Smooth muscle cell (in vitro differentiated cells): Measurements from ENCODE around the gene TMEM114. TPM values are rescaled to one million over a fixed set of nuclear protein-coding genes. Genes with fewer than 3 reads are reported as not detected.
"Not testable (repeated sequence)": the region's sequence is repeated elsewhere in the genome, so short reads cannot be mapped to it uniquely, and the experiment has no call there.

Source experiments
- DNase-seq: peaks from one replicate; lab custom pipeline; 2025; ENCODE audit not compliant: unreplicated experiment; lab: John Stamatoyannopoulos, UW
- H2AFZ ChIP-seq: fragments of 200-600 bp; sonication (generic); 2 replicates; pipeline ENCODE4 v1.6.0; 2016; ENCODE audit warnings: antibody characterized with exemption, low read depth, mild to moderate bottlenecking
- H3F3A ChIP-seq: fragments of 200-600 bp; sonication (generic); 2 replicates; pipeline ENCODE4 v1.6.0; 2017; ENCODE audit warnings: antibody characterized with exemption, low read depth
- H3K27ac ChIP-seq: fragments of 200-600 bp; sonication (generic); 2 replicates; pipeline ENCODE4 v1.5.1; 2016; ENCODE audit warnings: low read depth, mild to moderate bottlenecking
- H3K27me3 ChIP-seq: fragments of 200-600 bp; sonication (generic); 2 replicates; pipeline ENCODE4 v1.6.1; 2016; ENCODE audit warnings: low read depth, mild to moderate bottlenecking
- H3K36me3 ChIP-seq: fragments of 200-600 bp; sonication (generic); 2 replicates; pipeline ENCODE4 v1.5.1; 2016; ENCODE audit warnings: low read depth
- H3K4me1 ChIP-seq: fragments of 200-600 bp; sonication (generic); 2 replicates; pipeline ENCODE4 v1.5.1; 2016; ENCODE audit warnings: low read depth
- H3K4me2 ChIP-seq: fragments of 200-600 bp; sonication (generic); 2 replicates; pipeline ENCODE4 v1.6.0; 2016; ENCODE audit warnings: mild to moderate bottlenecking
- H3K4me3 ChIP-seq: fragments of 200-600 bp; sonication (generic); 2 replicates; pipeline ENCODE4 v1.5.1; 2016; ENCODE audit warnings: mild to moderate bottlenecking
- H3K79me2 ChIP-seq: fragments of 200-600 bp; sonication (generic); 2 replicates; pipeline ENCODE4 v1.6.0; 2016; ENCODE audit warnings: low read depth, mild to moderate bottlenecking
- H3K9ac ChIP-seq: fragments of 200-600 bp; sonication (generic); 2 replicates; pipeline ENCODE4 v1.6.0; 2016; ENCODE audit warnings: low read depth
- H3K9me3 ChIP-seq: fragments of 200-600 bp; sonication (generic); replicated peaks from 2 replicates; pipeline ENCODE4 v1.5.1; 2016; ENCODE audit warnings: low read depth
- H4K20me1 ChIP-seq: fragments of 200-600 bp; sonication (generic); 2 replicates; pipeline ENCODE4 v1.6.0; 2016; ENCODE audit warnings: low read depth
- WGBS: methylation state at CpG from one replicate; pipeline ENCODE4 v1.1.7; 2016; ENCODE audit warnings: low lambda C conversion rate; 5-methylcytosine and 5-hydroxymethylcytosine counted together
- polyA plus RNA-seq: library from polyadenylated mRNA; unstranded; fragments of >200 nt; fragmentation: Nextera tagmentation; extraction: Ambion mirVana; gene quantifications from 2 replicates; pipeline ENCODE4 v1.2.1, GENCODE V29; 2016
- total RNA-seq: library from RNA; depleted of rRNA; stranded (reverse); fragments of >200 nt; gene quantifications from 2 replicates; pipeline ENCODE4 v1.2.3, GENCODE V29; 2014
- TF ChIP-seq, protein P1 (sequence below): fragments of 200-600 bp; sonication (generic); IDR thresholded peaks from 2 replicates; pipeline ENCODE4 v1.5.1; 2017; ENCODE audit warnings: borderline replicate concordance, mild to moderate bottlenecking, antibody characterized with exemption; ENCODE audit not compliant: insufficient read depth, poor library complexity, severe bottlenecking

The TMEM114 gene
- total and polyA plus RNA-seq, 2 experiments from 2014 or later: not detected

- Histone ChIP-seq H3K4me3 (no peak overlapping the region), H3F3A (peaks cover 14% of the 10 kb centered on the region), H3K9ac (no peak overlapping the region), H2AFZ (no peak overlapping the region), H3K27me3 (peaks cover 4% of the 10 kb centered on the region), H3K27ac (no peak overlapping the region), H3K4me2 (no peak overlapping the region), H3K79me2 (no peaks in the 10 kb centered on the region), H3K9me3 (no peaks in the 10 kb centered on the region), H3K4me1 (no peaks in the 10 kb centered on the region), H3K36me3 (no peaks in the 10 kb centered on the region), H4K20me1 (no peaks in the 10 kb centered on the region)
- no peak for DNase-seq
- TF ChIP-seq, protein P1, sequence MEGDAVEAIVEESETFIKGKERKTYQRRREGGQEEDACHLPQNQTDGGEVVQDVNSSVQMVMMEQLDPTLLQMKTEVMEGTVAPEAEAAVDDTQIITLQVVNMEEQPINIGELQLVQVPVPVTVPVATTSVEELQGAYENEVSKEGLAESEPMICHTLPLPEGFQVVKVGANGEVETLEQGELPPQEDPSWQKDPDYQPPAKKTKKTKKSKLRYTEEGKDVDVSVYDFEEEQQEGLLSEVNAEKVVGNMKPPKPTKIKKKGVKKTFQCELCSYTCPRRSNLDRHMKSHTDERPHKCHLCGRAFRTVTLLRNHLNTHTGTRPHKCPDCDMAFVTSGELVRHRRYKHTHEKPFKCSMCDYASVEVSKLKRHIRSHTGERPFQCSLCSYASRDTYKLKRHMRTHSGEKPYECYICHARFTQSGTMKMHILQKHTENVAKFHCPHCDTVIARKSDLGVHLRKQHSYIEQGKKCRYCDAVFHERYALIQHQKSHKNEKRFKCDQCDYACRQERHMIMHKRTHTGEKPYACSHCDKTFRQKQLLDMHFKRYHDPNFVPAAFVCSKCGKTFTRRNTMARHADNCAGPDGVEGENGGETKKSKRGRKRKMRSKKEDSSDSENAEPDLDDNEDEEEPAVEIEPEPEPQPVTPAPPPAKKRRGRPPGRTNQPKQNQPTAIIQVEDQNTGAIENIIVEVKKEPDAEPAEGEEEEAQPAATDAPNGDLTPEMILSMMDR: no peak
- 75% methylated on average over 1 of the region's 1 CpG for WGBS
Measured at GRCh38 chr16:8564934-8565345, 25.4 kb downstream of the TMEM114 start.

- not testable (repeated sequence) for H3K4me1 ChIP-seq, H3K9ac ChIP-seq, H3K4me3 ChIP-seq, DNase-seq, H3K9me3 ChIP-seq, H3K4me2 ChIP-seq, H3K79me2 ChIP-seq, H4K20me1 ChIP-seq, H3K36me3 ChIP-seq, H3K27me3 ChIP-seq, H3K27ac ChIP-seq, H2AFZ ChIP-seq
- WGBS: 85% methylated on average over 2 of the region's 3 CpGs
- H3F3A ChIP-seq: peaks cover 14% of the 10 kb centered on the region
Measured at GRCh38 chr16:8563944-8564540, 26.3 kb downstream of the TMEM114 start.

- 81% methylated on average over 2 of the region's 2 CpGs for WGBS
- no peak for DNase-seq
Measured at GRCh38 chr16:8561496-8561895, 28.8 kb downstream of the TMEM114 start.

DNA sequence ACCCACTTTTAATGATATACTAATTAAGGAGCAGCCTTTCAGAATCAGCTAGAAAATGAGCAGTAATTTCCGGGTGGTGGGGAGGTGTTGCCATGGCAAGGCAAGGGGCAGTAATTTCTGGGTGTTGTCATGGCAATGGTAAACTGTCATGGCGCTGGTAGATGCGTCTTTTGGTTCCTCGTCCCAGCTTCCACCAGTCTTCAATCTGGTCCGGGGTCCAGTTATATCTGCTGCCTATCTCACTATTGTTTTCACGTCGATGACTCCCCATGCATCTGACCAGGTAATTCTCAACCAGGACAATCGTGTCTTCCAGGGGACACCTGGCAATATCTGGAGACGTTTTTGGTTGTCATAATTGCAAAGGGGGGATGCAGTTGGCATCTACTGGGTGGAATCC lies 34.9 kb downstream of the TMEM114 start:
- peaks cover 8% of the 10 kb centered on the region for H3K27me3 ChIP-seq
- H3K79me2 ChIP-seq: no peaks in the 10 kb centered on the region
- TF ChIP-seq, protein P1: no peak
- H3K4me3 ChIP-seq: no peak overlapping the region
- no peaks in the 10 kb centered on the region for H3K9me3 ChIP-seq
- no peak overlapping the region for H3K4me2 ChIP-seq
- H3K36me3 ChIP-seq: no peaks in the 10 kb centered on the region
- H3K4me1 ChIP-seq: peaks cover 6% of the 10 kb centered on the region
- H4K20me1 ChIP-seq: no peaks in the 10 kb centered on the region
- H3F3A ChIP-seq: no peaks in the 10 kb centered on the region
- no peak for DNase-seq
- no peak overlapping the region for H2AFZ ChIP-seq
- no peak overlapping the region for H3K27ac ChIP-seq
- H3K9ac ChIP-seq: no peak overlapping the region
- 93% methylated on average over 9 of the region's 9 CpGs for WGBS

More at GRCh38 chr16:8561496-8561895, 28.8 kb downstream of the TMEM114 start:
- Histone ChIP-seq H3K9me3 (no peaks in the 10 kb centered on the region), H2AFZ (no peak overlapping the region), H3K36me3 (no peaks in the 10 kb centered on the region), H4K20me1 (no peaks in the 10 kb centered on the region), H3F3A (peaks cover 14% of the 10 kb centered on the region), H3K9ac (no peak overlapping the region), H3K4me1 (no peaks in the 10 kb centered on the region), H3K4me2 (no peak overlapping the region), H3K27ac (no peak overlapping the region), H3K27me3 (peaks cover 4% of the 10 kb centered on the region), H3K79me2 (no peaks in the 10 kb centered on the region), H3K4me3 (no peak overlapping the region)
- TF ChIP-seq, protein P1: no peak
